HG03575 (cell line): ENCODE data around the gene CCDC77.

Experiments
- ATAC-seq: cut with Tn5 transposase; IDR thresholded peaks from one replicate; pipeline ENCODE4 v1.9.1; 2021; ENCODE audit not compliant: unreplicated experiment, insufficient number of reproducible peaks, low FRiP score; ENCODE audit errors: extremely low read depth

CCDC77 gene

DNA sequence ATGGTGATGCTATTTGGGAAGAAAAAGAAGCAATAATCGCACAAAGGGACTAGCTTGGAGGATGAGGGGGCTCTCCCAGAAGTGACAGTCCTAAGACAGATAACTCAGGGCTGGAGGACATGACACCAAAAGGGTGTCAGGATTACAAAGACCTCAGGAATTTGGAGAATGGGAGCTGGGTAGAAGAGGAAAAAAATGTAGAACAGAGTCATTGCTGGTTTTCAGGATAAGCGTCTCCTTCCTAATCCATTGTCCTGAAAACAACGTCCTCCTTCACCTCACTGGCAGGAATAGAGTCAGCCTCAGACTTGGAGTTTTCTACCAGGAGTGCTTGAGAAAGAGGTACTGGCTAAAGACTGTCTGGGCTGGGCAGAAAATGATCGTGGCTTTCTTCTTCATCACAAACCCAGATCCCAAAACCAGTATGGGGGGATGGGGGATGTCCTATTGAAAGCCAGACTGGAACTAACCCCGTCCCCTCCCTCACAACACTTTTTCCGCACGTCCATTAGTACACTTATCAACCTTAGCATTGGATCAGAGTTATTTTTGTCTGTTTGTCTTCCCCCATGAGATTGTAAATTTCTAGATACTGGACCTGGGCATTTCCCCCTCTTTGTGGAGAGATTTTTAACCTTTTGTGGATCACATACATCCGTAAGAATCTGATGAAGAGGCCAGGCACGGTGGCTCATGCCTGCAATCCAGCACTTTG is 72.6 kb downstream of the CCDC77 start:
- no peak for ATAC-seq

DNA sequence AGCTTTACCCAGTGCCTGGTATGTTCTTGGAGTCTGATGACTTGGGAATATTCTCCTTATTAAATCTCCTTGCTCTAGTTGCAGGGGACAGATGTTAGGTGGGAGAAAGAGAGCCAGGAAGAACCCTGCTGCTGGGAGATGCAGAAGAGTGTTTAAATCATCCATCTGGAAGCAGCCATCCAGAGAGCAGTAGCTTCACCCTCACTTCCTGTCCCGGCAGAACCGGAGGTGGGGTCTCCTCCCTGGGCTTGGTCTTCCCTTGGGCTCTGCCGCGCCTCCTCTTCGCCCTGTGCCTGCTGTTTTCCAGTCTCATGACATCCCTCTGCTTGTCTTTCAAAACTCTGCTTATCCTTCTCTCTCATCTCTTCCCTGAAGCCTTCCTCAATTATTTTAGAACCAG is 73.8 kb downstream of the CCDC77 start:
- ATAC-seq, result no peak

DNA sequence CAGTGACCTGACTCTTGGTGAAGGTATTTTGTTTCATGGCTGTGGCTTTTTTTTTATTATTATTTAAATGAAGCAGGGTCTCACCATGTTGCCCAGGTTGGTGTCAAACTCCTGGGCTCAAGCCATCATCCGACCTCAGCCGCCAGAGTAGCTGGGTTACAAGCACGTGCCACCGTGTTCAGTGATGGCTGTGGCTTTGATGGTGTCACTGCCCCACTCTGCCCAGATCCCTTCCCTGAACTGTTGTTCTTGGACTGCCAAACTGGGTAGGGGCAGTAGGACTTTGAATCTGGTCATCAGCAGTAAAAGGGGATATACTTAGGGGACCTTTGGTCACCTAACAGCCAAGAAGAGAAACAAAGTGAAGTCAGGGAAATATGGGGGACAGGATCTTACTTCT is 77.7 kb downstream of the CCDC77 start:
- ATAC-seq, result no peak

DNA sequence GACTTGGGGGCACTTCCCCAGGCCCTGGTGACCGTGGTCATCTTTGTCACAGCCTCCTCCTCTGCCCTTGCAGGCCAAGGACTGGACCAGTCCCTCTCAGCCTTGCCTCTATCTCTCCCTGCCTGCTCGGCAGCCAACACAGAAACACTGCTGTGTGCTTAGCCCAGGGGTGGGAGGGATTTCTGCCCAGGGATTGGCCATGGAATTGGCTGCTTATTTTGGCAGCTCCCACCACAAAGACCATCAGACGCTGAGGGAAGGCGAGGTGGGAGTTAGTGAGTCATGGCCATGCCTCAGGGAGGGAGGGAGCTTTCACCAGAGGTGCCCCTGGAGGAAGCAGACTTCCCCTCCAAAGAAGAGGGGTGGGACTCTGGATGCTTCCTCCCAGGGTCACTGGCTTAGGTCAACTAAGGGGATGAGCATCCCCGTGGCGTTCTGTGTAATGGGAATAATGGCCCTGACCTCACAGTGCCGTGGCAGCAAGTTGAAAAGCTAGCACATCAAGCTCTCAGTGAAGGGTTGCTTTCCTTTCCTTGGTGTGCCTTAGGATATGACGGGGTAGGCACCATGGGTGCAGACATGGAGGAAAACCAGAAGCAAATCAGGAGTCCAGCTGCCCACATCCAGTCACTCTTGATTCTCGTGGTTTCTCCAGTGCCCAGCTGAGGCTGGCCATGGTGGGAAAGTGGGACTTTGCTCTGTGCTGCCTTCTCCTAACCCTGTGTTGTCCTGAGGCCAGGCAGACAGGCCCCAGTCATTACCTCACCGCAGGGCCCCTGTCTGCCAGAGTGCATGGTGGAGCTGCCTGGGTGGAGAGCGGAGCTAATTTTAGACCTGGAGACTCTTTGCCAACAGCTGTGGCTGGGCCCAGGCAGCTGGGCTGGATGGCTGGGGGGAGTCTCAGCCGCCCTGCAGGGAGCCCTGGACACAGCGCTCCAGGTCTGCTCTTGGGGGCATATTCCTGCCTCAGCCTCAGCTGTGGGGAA is 79.7 kb downstream of the CCDC77 start:
- no peak for ATAC-seq

DNA sequence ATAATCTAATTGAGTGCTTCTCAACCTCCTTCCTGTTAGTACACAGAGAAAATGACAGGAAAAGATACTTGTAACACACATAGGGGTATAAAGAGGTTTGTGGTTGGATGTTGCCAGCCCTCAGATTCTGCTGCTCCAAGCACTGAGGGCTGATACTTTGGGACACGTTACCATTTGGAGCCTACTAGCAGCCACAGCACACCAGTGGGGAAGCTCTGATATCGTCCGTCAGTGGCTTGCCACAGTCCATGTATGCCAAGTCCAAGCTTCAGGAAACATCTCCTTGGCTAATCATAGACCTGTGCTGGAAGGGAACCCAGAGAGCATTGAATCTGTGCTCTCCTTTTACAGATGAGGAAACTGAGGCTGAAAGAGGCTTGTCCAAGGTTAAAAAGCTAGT is 80.6 kb downstream of the CCDC77 start:
- ATAC-seq, result no peak

DNA sequence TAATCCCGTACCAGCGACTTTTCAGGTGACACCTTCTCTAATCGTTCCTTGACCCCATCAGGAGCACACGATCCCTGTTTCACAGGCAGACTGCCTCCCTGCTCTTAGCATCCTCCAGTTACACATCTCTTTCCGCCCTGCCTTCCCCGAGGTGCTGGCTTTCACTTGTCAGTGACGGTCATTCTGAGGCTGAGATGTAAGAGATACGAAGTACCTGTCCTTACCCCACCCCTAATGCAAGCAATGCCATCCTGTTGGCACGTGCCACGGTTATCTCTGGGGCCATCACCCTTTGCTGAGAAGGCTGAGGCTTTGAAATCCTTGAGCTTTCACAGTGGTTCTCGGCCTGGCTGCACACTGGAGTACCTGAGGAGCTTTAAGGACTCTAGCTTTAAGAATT is 82.7 kb downstream of the CCDC77 start:
- no peak for ATAC-seq

DNA sequence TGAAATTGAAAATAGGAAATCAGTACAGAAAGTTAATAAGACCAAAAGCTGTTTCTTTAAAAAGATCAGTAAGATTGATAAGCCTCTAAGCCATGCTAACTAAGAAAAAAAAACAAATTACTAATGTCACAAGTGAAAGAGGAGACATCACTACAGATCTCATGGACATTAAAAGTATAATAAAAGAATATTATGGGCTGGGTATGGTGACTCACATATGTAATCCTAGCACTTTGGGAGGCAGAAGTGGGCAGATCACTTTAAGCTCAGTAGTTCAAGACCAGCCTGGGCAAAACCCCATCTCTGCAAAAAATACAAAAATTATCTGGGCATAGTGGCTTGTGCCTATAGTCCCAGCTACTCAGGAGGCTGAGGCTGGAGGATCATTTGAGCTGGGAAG is 88.8 kb downstream of the CCDC77 start:
- ATAC-seq, result no peak
